GM18873 (cell line): ENCODE results near the gene PJA1.

ENCODE experiments used
- ATAC-seq: cut with Tn5 transposase; IDR thresholded peaks from one replicate; pipeline ENCODE4 v1.9.1; 2021; ENCODE audit warnings: mild to moderate bottlenecking, moderate library complexity, moderate number of reproducible peaks; ENCODE audit not compliant: unreplicated experiment, low FRiP score

Gene PJA1

GRCh38 chrX:69144838-69145680 lies 20.2 kb downstream of the PJA1 start:
- ATAC-seq: no peak

- no peak for ATAC-seq
Measured at GRCh38 chrX:69143530-69143929, 21.7 kb downstream of the PJA1 start.

- no peak for ATAC-seq
Measured at GRCh38 chrX:69142788-69143469, 22.3 kb downstream of the PJA1 start.

- ATAC-seq: no peak
Measured at GRCh38 chrX:69140837-69141236, 24.4 kb downstream of the PJA1 start.

- ATAC-seq: no peak
Measured at GRCh38 chrX:69139516-69139915, 25.7 kb downstream of the PJA1 start.

DNA sequence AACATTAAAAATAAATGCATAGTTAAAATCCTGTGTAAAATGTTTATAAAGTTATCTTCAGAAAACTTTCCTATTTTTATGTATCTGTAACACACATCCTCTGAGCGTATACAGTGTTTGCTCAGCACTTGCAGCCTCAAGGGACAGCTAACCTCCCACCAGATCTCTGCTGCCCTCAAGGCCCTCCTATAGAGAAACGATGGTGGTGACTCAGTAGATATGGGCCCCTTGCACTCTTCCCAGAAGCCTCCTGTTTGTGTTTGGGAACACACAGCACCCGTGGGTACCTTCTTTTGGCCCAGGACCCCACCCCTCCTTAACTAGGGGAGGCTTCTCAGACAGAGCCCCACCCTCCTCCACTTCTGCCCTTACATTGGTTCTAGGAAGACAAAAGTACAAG lies 26.7 kb downstream of the PJA1 start:
- no peak for ATAC-seq

- ATAC-seq: no peak
Measured at GRCh38 chrX:69138118-69138390, 27.2 kb downstream of the PJA1 start.

DNA sequence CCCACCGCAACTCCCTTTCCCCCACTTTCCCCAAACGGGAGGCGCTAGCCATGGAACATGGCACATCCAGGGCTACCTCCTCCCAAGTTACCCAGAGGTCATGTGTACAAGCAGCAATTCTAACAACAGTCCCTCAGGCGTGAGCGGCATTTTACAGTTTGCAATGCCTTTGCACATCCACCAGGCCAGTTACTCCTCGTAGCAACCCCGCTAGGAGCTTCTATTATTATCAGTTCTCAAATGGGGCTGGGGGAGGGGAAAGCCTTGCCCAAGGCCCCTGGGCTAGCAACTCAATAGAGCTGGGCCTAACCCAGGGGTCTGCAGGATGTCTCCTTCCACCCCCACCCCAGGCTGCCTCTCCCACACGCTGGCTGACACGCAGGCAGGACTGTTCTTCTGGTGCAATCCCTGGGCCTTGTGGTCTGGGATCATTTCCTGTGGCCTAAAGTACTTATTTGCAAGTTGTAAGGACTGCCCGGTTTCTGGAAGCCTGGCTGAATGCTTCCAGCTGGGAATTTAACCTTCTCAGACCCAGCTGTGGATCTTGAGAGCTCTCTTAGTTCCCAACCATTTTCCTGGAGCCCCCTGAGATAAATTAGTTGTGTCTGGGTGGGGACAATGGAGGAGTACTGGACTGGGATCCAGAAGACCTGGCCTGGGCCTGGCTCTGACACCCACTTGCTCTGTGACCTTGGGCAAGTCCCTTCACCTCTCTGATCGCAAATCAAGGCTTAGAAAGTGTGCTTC lies 27.7 kb downstream of the PJA1 start:
- ATAC-seq: no peak

GRCh38 chrX:69136546-69137331 lies 28.5 kb downstream of the PJA1 start:
- ATAC-seq: no peak

DNA sequence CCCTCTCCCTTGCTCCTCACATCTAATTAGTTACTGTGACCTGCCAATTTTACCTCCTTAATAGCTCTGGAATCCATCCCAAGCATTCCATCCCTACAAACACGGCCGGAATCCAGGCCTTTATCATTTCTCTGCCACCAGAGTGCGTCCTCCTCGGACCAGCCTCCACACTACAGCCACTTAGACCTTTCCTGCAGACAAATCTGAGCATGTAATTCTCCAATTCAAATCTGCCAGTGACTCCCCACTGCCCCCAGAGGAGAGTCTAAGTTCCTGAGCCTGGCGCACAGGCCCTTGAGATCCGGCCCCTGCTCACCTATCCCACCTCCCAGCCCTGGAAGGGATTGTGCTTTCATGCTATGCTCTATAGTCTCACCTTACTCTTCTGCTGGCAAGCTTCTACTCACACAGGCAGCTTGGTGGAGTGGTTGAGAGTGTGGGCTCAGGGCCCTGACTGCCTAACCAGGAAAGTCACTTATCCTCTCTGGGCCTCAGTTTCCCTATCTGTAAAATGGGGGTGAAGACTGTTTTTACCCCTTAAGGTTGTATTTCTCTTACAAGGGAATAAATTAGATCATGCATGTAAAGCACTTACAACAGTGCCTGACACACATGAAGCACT lies 31.2 kb downstream of the PJA1 start:
- no peak for ATAC-seq

DNA sequence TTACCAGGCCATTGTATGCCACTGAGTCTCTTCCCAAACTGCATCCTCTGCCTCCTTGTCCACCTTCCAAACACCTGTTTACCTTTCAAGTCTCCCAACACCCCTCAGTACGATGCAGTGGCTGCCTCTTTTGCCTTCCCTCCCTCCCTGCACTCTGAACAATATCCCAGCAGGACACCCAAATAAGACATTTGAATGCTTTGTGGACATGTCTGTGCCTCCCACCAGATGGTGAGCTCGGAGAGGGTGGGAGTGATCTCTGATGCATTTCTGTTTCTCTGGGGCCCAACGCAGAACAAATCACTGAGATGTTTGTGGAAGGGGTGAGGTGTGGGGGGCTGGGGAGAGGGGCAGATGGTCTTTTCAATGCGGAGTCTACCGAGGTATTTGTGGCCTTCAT lies 33.4 kb downstream of the PJA1 start:
- ATAC-seq: no peak

GRCh38 chrX:69130439-69130838 lies 34.8 kb downstream of the PJA1 start:
- ATAC-seq: no peak

DNA sequence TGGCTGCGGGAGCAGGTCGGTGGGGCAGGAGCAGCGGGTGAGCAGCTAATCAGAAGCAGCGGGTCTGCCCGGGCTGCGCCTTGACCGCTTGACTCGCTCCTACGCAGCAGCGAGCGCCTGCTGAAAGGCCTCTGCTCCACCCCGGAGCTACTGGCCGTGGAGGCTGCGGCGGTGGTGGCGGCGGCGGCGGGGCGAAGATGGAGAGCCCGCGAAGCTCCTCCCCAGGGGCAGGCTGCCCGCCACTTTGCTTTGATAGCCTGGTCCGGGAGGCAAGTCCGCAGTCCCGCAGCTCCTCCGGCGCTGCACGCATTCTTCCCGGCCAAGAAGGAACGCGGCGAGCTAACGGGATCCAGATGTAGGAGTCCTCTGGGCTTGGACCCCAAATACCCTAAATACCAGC lies 36.7 kb downstream of the PJA1 start:
- no peak for ATAC-seq

DNA sequence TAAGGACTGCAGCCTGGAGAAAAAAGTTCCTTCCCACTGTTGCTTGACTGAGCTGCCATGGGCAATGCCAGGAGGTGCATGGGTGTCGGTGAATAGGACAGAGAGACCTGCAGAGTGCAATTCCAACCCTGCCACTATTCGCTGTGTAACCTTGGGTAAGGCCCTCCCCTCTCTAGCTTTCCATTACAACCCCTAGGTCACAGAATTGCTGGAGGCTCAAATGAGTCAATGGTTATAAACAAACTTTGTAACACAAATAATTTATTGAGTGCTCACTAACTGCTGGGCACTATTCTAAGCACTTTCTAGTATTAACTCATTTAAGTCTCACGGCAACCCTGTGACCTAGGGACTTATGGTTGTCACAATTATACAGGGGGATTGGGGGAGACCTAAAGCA lies 37.8 kb downstream of the PJA1 start:
- ATAC-seq: no peak

- no peak for ATAC-seq
Measured at GRCh38 chrX:69126642-69127041, 38.6 kb downstream of the PJA1 start.

DNA sequence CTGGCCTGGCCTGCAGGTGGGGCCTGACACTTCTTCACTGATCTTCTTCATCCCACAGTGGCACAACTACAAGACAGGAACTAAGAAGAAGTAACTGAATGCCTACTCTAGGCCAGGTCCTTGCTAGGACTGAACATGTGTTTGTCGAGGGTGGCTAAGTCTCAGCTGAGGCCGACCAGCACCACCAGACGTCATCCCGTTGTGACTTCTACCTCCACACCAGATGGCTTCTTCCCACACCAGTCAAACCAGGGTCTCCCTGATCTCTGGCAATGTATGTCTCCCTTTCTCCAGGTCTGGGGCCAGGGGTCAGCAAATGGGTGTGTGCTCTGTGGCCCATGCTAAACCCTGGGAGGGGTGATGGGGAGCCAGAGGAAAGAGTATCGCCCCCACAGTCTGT lies 40.2 kb downstream of the PJA1 start:
- no peak for ATAC-seq

DNA sequence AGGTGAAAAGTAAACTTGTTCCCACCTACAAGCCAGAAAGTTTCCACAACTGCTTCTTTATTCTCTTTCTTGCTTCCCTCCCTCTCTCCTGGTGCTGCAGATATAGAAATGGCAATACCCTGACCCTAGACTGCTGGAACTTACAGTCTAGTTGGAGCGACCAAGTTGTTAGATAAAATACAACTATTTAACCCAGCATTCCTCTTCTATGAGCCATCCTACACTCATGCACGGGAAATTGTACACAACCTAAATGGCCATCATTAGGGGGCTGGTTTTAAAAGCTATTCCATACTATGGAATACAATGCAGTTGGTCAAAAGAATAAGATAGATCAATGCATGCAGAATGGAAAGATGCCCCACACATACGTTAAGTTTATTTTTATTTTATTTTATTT lies 41.1 kb downstream of the PJA1 start:
- no peak for ATAC-seq

- ATAC-seq: no peak
Measured at GRCh38 chrX:69123481-69123880, 41.8 kb downstream of the PJA1 start.

- ATAC-seq: no peak
Measured at GRCh38 chrX:69121321-69122000, 43.8 kb downstream of the PJA1 start.

- ATAC-seq: no peak
Measured at GRCh38 chrX:69120476-69120875, 44.8 kb downstream of the PJA1 start.
